Smooth muscle cell (in vitro differentiated cells): ENCODE measurements around the gene DSCAML1. TPM values are rescaled to one million over a fixed set of nuclear protein-coding genes. Genes with fewer than 3 reads are reported as not detected.

ENCODE experiments used
- DNase-seq: peaks from one replicate; lab custom pipeline; 2025; ENCODE audit not compliant: unreplicated experiment; lab: John Stamatoyannopoulos, UW
- H2AFZ ChIP-seq: fragments of 200-600 bp; sonication (generic); 2 replicates; pipeline ENCODE4 v1.6.0; 2016; ENCODE audit warnings: antibody characterized with exemption, low read depth, mild to moderate bottlenecking
- H3F3A ChIP-seq: fragments of 200-600 bp; sonication (generic); 2 replicates; pipeline ENCODE4 v1.6.0; 2017; ENCODE audit warnings: antibody characterized with exemption, low read depth
- H3K27ac ChIP-seq: fragments of 200-600 bp; sonication (generic); 2 replicates; pipeline ENCODE4 v1.5.1; 2016; ENCODE audit warnings: low read depth, mild to moderate bottlenecking
- H3K27me3 ChIP-seq: fragments of 200-600 bp; sonication (generic); 2 replicates; pipeline ENCODE4 v1.6.1; 2016; ENCODE audit warnings: low read depth, mild to moderate bottlenecking
- H3K36me3 ChIP-seq: fragments of 200-600 bp; sonication (generic); 2 replicates; pipeline ENCODE4 v1.5.1; 2016; ENCODE audit warnings: low read depth
- H3K4me1 ChIP-seq: fragments of 200-600 bp; sonication (generic); 2 replicates; pipeline ENCODE4 v1.5.1; 2016; ENCODE audit warnings: low read depth
- H3K4me2 ChIP-seq: fragments of 200-600 bp; sonication (generic); 2 replicates; pipeline ENCODE4 v1.6.0; 2016; ENCODE audit warnings: mild to moderate bottlenecking
- H3K4me3 ChIP-seq: fragments of 200-600 bp; sonication (generic); 2 replicates; pipeline ENCODE4 v1.5.1; 2016; ENCODE audit warnings: mild to moderate bottlenecking
- H3K79me2 ChIP-seq: fragments of 200-600 bp; sonication (generic); 2 replicates; pipeline ENCODE4 v1.6.0; 2016; ENCODE audit warnings: low read depth, mild to moderate bottlenecking
- H3K9ac ChIP-seq: fragments of 200-600 bp; sonication (generic); 2 replicates; pipeline ENCODE4 v1.6.0; 2016; ENCODE audit warnings: low read depth
- H3K9me3 ChIP-seq: fragments of 200-600 bp; sonication (generic); replicated peaks from 2 replicates; pipeline ENCODE4 v1.5.1; 2016; ENCODE audit warnings: low read depth
- H4K20me1 ChIP-seq: fragments of 200-600 bp; sonication (generic); 2 replicates; pipeline ENCODE4 v1.6.0; 2016; ENCODE audit warnings: low read depth
- WGBS: methylation state at CpG from one replicate; pipeline ENCODE4 v1.1.7; 2016; ENCODE audit warnings: low lambda C conversion rate; 5-methylcytosine and 5-hydroxymethylcytosine counted together
- polyA plus RNA-seq: library from polyadenylated mRNA; unstranded; fragments of >200 nt; fragmentation: Nextera tagmentation; extraction: Ambion mirVana; gene quantifications from 2 replicates; pipeline ENCODE4 v1.2.1, GENCODE V29; 2016
- total RNA-seq: library from RNA; depleted of rRNA; stranded (reverse); fragments of >200 nt; gene quantifications from 2 replicates; pipeline ENCODE4 v1.2.3, GENCODE V29; 2014
- TF ChIP-seq, protein P1 (sequence below): fragments of 200-600 bp; sonication (generic); IDR thresholded peaks from 2 replicates; pipeline ENCODE4 v1.5.1; 2017; ENCODE audit warnings: borderline replicate concordance, mild to moderate bottlenecking, antibody characterized with exemption; ENCODE audit not compliant: insufficient read depth, poor library complexity, severe bottlenecking

DSCAML1 gene
- total and polyA plus RNA-seq, 2 experiments from 2014 or later, result 0.22 TPM; not detected in 1

DNA sequence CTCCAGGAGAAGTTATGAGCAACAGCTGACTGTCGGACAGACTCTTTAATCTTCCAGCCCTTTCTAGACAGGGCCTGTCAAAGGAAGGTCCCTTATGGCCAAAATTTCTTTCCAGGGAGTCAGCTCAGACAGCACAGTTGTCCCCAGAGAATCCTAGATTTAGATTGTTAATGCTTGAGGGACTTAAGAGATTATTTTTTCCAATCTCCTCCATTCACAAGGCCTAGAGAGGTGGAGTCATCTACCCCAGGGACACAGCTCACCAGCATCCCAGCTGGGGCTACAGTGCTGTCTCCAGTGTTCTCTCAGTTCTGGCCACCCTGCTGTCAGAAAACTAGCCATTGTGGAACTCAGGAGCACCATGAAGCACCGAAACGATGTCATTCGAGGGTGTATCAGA, 7.8 kb downstream of the DSCAML1 start:
- Histone ChIP-seq H2AFZ (no peak overlapping the region), H3K27me3 (peaks cover 52% of the 10 kb centered on the region), H3K27ac (no peak overlapping the region), H3F3A (no peaks in the 10 kb centered on the region), H3K79me2 (no peaks in the 10 kb centered on the region), H3K9ac (no peak overlapping the region), H3K36me3 (no peaks in the 10 kb centered on the region), H4K20me1 (no peaks in the 10 kb centered on the region), H3K9me3 (no peaks in the 10 kb centered on the region), H3K4me1 (no peaks in the 10 kb centered on the region), H3K4me2 (no peak overlapping the region), H3K4me3 (no peak overlapping the region)
- WGBS, result 76% methylated on average over 4 of the region's 4 CpGs
- TF ChIP-seq, protein P1, sequence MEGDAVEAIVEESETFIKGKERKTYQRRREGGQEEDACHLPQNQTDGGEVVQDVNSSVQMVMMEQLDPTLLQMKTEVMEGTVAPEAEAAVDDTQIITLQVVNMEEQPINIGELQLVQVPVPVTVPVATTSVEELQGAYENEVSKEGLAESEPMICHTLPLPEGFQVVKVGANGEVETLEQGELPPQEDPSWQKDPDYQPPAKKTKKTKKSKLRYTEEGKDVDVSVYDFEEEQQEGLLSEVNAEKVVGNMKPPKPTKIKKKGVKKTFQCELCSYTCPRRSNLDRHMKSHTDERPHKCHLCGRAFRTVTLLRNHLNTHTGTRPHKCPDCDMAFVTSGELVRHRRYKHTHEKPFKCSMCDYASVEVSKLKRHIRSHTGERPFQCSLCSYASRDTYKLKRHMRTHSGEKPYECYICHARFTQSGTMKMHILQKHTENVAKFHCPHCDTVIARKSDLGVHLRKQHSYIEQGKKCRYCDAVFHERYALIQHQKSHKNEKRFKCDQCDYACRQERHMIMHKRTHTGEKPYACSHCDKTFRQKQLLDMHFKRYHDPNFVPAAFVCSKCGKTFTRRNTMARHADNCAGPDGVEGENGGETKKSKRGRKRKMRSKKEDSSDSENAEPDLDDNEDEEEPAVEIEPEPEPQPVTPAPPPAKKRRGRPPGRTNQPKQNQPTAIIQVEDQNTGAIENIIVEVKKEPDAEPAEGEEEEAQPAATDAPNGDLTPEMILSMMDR, result no peak
- no peak for DNase-seq

DNA sequence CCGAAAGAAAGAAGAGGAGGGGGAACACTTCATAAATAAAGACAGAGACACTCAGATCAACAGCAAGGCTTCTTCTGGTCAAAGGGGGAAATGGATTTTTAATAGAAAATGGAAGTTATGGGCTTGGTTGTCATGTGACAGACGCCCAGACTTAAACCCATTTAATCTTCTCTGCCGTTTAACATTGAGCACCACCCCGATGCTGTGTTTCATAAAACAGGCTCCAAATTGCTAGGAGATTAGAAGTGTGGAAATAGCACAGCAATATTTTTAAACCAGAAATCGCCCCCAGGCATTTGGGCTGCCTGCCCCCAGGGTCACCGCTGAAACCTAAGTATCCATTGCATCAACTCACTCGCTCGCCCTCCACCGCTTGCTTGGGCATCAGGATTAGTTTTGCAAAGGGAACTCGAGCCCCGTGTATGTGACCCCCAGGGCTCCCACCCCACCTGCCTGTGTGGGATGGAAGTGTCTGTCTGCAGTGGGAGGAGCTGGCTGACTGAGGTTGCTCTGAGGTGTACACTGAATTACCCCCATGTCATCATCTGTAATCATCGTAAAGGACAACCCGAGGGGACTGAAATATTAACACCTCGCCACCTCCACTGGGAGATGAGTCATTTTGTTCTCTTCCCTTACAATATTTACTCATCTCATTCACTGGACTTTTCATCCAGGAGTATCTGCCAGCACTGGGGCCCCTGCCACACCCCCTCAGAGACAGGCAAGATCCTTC, 10.7 kb downstream of the DSCAML1 start:
- H3F3A ChIP-seq, result no peaks in the 10 kb centered on the region
- peak overlapping the region; percentile 26 for H3K4me2 ChIP-seq
- H3K27ac ChIP-seq, result no peak overlapping the region
- 53% methylated on average over 14 of the region's 14 CpGs for WGBS
- H3K79me2 ChIP-seq, result no peaks in the 10 kb centered on the region
- H3K4me3 ChIP-seq, result no peak overlapping the region
- H4K20me1 ChIP-seq, result no peaks in the 10 kb centered on the region
- DNase-seq, result no peak
- H3K9ac ChIP-seq, result no peak overlapping the region
- H3K9me3 ChIP-seq, result no peaks in the 10 kb centered on the region
- H3K36me3 ChIP-seq, result no peaks in the 10 kb centered on the region
- no peaks in the 10 kb centered on the region for H3K4me1 ChIP-seq
- peaks cover 52% of the 10 kb centered on the region for H3K27me3 ChIP-seq
- TF ChIP-seq, protein P1, result no peak
- no peak overlapping the region for H2AFZ ChIP-seq

DNA sequence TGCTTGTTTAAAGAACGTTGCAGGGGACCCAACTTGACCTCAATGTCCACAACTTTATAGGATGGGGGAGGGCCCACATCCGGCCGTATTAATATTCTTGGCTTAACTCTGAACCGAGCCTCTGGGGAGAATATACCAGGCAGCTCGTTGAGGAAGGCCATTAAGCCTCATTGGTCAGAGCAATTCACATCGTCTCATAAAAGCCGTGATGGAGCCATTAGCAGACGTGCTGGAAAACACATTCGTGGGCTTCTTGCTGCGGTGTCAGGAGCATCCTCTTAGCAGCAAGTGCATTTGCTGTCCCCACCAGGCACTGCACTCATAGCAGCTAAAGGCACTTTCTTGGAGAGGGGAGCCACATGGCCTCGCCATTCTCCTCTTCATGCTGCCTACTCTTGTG, 14.9 kb downstream of the DSCAML1 start:
- no peaks in the 10 kb centered on the region for H3K9me3 ChIP-seq
- no peak overlapping the region for H3K27ac ChIP-seq
- no peak overlapping the region for H3K9ac ChIP-seq
- no peak for DNase-seq
- peaks cover 89% of the 10 kb centered on the region for H3K27me3 ChIP-seq
- H3K4me2 ChIP-seq, result no peak overlapping the region
- H3K36me3 ChIP-seq, result no peaks in the 10 kb centered on the region
- 83% methylated on average over 11 of the region's 11 CpGs for WGBS
- no peaks in the 10 kb centered on the region for H3F3A ChIP-seq
- no peak overlapping the region for H2AFZ ChIP-seq
- H3K4me3 ChIP-seq, result no peak overlapping the region
- H3K4me1 ChIP-seq, result no peaks in the 10 kb centered on the region
- H4K20me1 ChIP-seq, result no peaks in the 10 kb centered on the region
- no peaks in the 10 kb centered on the region for H3K79me2 ChIP-seq
- TF ChIP-seq, protein P1, result no peak

DNA sequence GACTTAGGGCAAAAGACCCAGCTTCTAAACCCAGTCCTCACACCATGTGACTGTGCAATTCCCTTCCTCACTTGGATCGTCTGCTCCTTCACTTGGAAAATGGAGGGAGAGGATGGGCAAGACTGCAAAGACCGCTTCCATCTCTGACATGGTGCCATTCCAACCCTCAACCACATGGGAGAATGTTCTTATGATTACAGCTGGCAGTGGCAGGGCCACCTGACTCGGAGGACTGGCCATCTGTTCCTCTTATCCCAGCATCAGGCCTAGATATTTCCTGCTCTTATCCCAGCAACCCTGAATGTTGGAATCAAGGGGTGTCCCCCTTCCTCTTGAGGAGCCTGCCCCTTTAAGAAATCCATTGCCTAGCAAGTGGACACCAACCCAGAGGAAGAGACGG, 15.4 kb downstream of the DSCAML1 start:
- Histone ChIP-seq H2AFZ (no peak overlapping the region), H3K79me2 (no peaks in the 10 kb centered on the region), H4K20me1 (no peaks in the 10 kb centered on the region), H3K4me3 (no peak overlapping the region), H3K4me2 (no peak overlapping the region), H3K4me1 (no peaks in the 10 kb centered on the region), H3K9me3 (no peaks in the 10 kb centered on the region), H3K9ac (no peak overlapping the region), H3K36me3 (no peaks in the 10 kb centered on the region), H3K27me3 (peaks cover 93% of the 10 kb centered on the region), H3F3A (no peaks in the 10 kb centered on the region), H3K27ac (no peak overlapping the region)
- WGBS, result 91% methylated on average over 4 of the region's 4 CpGs
- TF ChIP-seq, protein P1, result no peak
- DNase-seq, result no peak
